ENCODE measurements around the gene TNNT2.

- TF ChIP-seq CTCF (conservative IDR thresholded peaks at IDR 0.05; ENCODE audit: low read length) (no peak), EZH2phosphoT487 (IDR thresholded peaks at IDR 0.05; ENCODE audit: borderline replicate concordance, low read depth, low read length) (no peak)
Observed at GRCh38 chr1:201426479-201427310, 49.2 kb upstream of the TNNT2 start.
